ENCODE data around the gene P2RY2. TPM values are rescaled to one million over a fixed set of nuclear protein-coding genes. Genes with fewer than 3 reads are reported as not detected.

P2RY2 gene
- polyA plus RNA-seq, 3 donors = 2.8 to 24.1 (median 12.7) TPM

DNA sequence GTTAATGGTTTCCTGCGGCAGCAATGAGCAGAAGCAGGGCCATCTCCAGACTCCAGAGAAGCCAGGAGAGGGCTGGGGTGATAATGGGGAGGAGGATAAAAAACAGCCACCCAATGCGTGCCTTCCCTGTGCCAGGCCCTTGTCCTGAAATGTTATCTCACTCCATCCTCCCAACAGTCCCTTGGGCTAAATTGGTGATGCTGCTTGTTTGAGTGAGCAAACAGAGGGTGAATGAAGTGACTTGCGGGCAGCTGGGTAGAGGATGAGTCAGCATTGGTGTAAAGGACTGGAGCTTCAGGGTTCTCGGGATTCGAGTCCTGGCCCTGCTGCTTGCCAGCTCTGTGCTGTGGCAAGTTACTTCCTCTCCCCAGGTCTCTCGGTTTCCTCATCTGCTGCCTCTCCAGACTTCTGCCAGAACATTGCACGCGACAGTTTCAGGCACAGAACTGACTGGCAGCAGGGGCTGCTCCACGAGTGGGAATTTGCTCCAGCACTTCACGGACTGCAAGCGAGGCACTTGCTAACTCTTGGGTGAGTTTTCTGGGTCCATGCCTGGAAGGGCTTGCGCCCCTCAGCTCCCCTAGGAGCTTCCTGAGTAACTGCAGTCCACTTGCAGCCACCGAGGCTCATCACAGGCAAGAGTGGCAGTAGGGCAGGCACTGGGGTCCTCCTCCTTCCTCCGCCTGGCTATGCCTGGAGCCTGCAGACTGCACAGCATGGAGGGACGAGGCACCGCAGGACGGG is 54.0 kb downstream of the P2RY2 start, which contains the start of gene P2RY6:
TSS of gene P2RY6 (plus strand) at position 403 of the 744 bp plus-strand sequence. CDS start 24,181 bp downstream, outside the sequence.
- H4K20me1 ChIP-seq (ENCODE audit: insufficient read depth, low read length) = no peaks in the 10 kb centered on the region
- WGBS (ENCODE audit: insufficient coverage) = 27% methylated on average over 11 of the region's 17 CpGs
- H3K4me3 Mint-ChIP-seq = peak within 1 kb of the TSS in 1 of 2 donors; percentile 48
- H2AFZ ChIP-seq (ENCODE audit: insufficient read depth, low read depth, low read length, poor library complexity, severe bottlenecking) = no peak within 1 kb of the TSS
- H3K36me3 Mint-ChIP-seq = no peaks in the 10 kb centered on the region
- peaks cover 68 to 74% of the 10 kb centered on the region in 2 donors for H3K4me1 ChIP-seq (ENCODE audit: control insufficient read depth in 1 of 2, insufficient read depth in 2 of 2, low read length in 2 of 2)
- H3K9me3 Mint-ChIP-seq = peaks cover 0 to 5% (median 0%) of the 10 kb centered on the region in 7 donors
- peaks cover 6 to 10% (median 8%) of the 10 kb centered on the region in 3 donors for H3K27me3 Mint-ChIP-seq (ENCODE audit: low read depth in 3 of 3)
- peak within 1 kb of the TSS in 1 of 3 experiments; percentile 21 for H3K4me3 ChIP-seq (replicated peaks in 1 of 3; ENCODE audit: low read depth in 2 of 3, low read length in 3 of 3)
- no peaks in the 10 kb centered on the region for H3K36me3 ChIP-seq (replicated peaks in 1 of 2; ENCODE audit: control insufficient read depth in 1 of 2, insufficient read depth in 2 of 2, low read length in 2 of 2)
- peaks cover 0 to under 1% of the 10 kb centered on the region in 2 donors for H3K27me3 ChIP-seq (ENCODE audit: control insufficient read depth in 2 of 2, insufficient read depth in 2 of 2, low read length in 2 of 2)
- H3K9me3 ChIP-seq (replicated peaks in 1 of 2; ENCODE audit: control insufficient read depth in 1 of 2, insufficient read depth in 1 of 2, low read length in 2 of 2) = no peaks in the 10 kb centered on the region
- peaks cover 73% of the 10 kb centered on the region for H3K4me1 Mint-ChIP-seq
- peak within 1 kb of the TSS; percentile 64 to 85 (median 79) for H3K27ac Mint-ChIP-seq
- intact Hi-C loops (cut with micrococcal nuclease) = loop anchor here in 1 of 2 donors (2.0 kb wide), 1 partner anchor 17 kb away; no protein-coding TSS in a partner anchor
- H3K4me2 ChIP-seq (replicated peaks; ENCODE audit: extremely low read depth, low read length, poor library complexity, severe bottlenecking) = peak within 1 kb of the TSS; percentile 20
- no peak within 1 kb of the TSS for H3K9ac ChIP-seq (ENCODE audit: insufficient read depth, low read length, poor library complexity, severe bottlenecking)
- peak; percentile 90 to 97 (median 93) for DNase-seq
- TF ChIP-seq, protein P1, sequence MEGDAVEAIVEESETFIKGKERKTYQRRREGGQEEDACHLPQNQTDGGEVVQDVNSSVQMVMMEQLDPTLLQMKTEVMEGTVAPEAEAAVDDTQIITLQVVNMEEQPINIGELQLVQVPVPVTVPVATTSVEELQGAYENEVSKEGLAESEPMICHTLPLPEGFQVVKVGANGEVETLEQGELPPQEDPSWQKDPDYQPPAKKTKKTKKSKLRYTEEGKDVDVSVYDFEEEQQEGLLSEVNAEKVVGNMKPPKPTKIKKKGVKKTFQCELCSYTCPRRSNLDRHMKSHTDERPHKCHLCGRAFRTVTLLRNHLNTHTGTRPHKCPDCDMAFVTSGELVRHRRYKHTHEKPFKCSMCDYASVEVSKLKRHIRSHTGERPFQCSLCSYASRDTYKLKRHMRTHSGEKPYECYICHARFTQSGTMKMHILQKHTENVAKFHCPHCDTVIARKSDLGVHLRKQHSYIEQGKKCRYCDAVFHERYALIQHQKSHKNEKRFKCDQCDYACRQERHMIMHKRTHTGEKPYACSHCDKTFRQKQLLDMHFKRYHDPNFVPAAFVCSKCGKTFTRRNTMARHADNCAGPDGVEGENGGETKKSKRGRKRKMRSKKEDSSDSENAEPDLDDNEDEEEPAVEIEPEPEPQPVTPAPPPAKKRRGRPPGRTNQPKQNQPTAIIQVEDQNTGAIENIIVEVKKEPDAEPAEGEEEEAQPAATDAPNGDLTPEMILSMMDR (IDR thresholded peaks at IDR 0.05) = no peak
- no peaks in the 10 kb centered on the region for H3K79me2 ChIP-seq (ENCODE audit: insufficient read depth, low read length)
- peak within 1 kb of the TSS; percentile 36 to 69 for H3K27ac ChIP-seq (ENCODE audit: low read depth in 1 of 2, low read length in 2 of 2)

DNA sequence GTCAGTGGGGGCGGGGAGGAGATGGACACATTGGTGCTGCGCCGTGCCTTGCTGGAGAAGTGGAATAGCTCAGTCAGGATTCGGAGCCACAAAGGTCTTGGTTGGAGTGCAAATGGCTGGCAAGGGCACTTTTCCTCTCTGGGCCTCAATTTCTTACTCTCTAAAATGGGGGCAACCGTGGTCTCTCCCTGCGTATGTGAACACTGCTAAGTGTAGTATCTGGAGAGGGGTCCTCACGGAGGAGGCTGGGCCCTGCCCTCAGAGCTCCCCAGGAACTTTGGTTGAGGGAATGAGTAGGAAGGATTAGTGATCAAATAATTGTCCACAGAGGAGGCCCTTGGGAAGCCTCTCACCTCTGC is 54.6 kb downstream of the P2RY2 start:
- Histone ChIP-seq H3K27me3 (ENCODE audit: control insufficient read depth in 2 of 2, insufficient read depth in 2 of 2, low read length in 2 of 2) (no peaks in the 10 kb centered on the region), H3K27ac (ENCODE audit: low read depth in 1 of 2, low read length in 2 of 2) (peak overlapping the region; percentile 36 to 69), H3K4me2 (replicated peaks; ENCODE audit: extremely low read depth, low read length, poor library complexity, severe bottlenecking) (peak overlapping the region; percentile 20), H3K9me3 (replicated peaks in 1 of 2; ENCODE audit: control insufficient read depth in 1 of 2, insufficient read depth in 1 of 2, low read length in 2 of 2) (no peaks in the 10 kb centered on the region), H3K36me3 (replicated peaks in 1 of 2; ENCODE audit: control insufficient read depth in 1 of 2, insufficient read depth in 2 of 2, low read length in 2 of 2) (no peaks in the 10 kb centered on the region), H3K9ac (ENCODE audit: insufficient read depth, low read length, poor library complexity, severe bottlenecking) (no peak overlapping the region), H4K20me1 (ENCODE audit: insufficient read depth, low read length) (no peaks in the 10 kb centered on the region), H3K4me3 (replicated peaks in 1 of 3; ENCODE audit: low read depth in 2 of 3, low read length in 3 of 3) (peak overlapping the region in 1 of 3 experiments; percentile 21), H2AFZ (ENCODE audit: insufficient read depth, low read depth, low read length, poor library complexity, severe bottlenecking) (no peak overlapping the region), H3K79me2 (ENCODE audit: insufficient read depth, low read length) (no peaks in the 10 kb centered on the region), H3K4me1 (ENCODE audit: control insufficient read depth in 1 of 2, insufficient read depth in 2 of 2, low read length in 2 of 2) (peaks cover 68 to 74% of the 10 kb centered on the region in 2 donors)
- Mint-ChIP-seq H3K9me3 (peaks cover 0 to 5% (median 0%) of the 10 kb centered on the region in 7 donors), H3K4me1 (peaks cover 72% of the 10 kb centered on the region), H3K27ac (peak overlapping the region in 3 of 7 donors; percentile 77 to 85 (median 83)), H3K36me3 (no peaks in the 10 kb centered on the region), H3K27me3 (ENCODE audit: low read depth in 3 of 3) (peaks cover 2 to 6% (median 2%) of the 10 kb centered on the region in 3 donors), H3K4me3 (peak overlapping the region in 1 of 2 donors; percentile 48)
- TF ChIP-seq, protein P1 (IDR thresholded peaks at IDR 0.05) = no peak
- intact Hi-C loops (cut with micrococcal nuclease) = loop anchor here in 1 of 2 donors (2.0 kb wide), 1 partner anchor 16 kb away; no protein-coding TSS in a partner anchor
- DNase-seq = no peak
- no CpG with 5 or more reads among the region's 7 CpGs for WGBS (ENCODE audit: insufficient coverage)

All from CD14-positive monocyte (primary cell).